Liver (tissue), 9 donors: ENCODE results near the gene CDK5R2. TPM values are rescaled to one million over a fixed set of nuclear protein-coding genes. Genes with fewer than 3 reads are reported as not detected.

ENCODE experiments used
- DNase-seq: peaks from one replicate; pipeline ENCODE4 v3.0.0-alpha.2; 2017; ENCODE audit warnings: low spot score
- H3K27ac ChIP-seq, 2 donors: one replicate each; pipeline ENCODE4 v1.7.0; 2013; ENCODE audit warnings: inconsistent platforms in 2 of 2, low read length in 2 of 2, control low read depth in 1 of 2, low read depth in 1 of 2, mild to moderate bottlenecking in 1 of 2
- H3K27me3 ChIP-seq, 4 donors: one replicate each; pipeline versions ENCODE4 v1.6.1 to v1.7.0; 2013; ENCODE audit warnings: low read length in 3 of 4, inconsistent platforms in 1 of 4, mild to moderate bottlenecking in 1 of 4, moderate library complexity in 1 of 4; ENCODE audit not compliant: control insufficient read depth in 4 of 4, insufficient read depth in 4 of 4
- H3K36me3 ChIP-seq, 4 donors: one replicate each; pipeline versions ENCODE4 v1.6.1 to v1.7.0; 2013; ENCODE audit warnings: low read length in 3 of 4, mild to moderate bottlenecking in 3 of 4, low read depth in 1 of 4, moderate library complexity in 1 of 4; ENCODE audit not compliant: control insufficient read depth in 4 of 4, insufficient read depth in 3 of 4
- H3K4me1 ChIP-seq, 4 donors: one replicate each; pipeline versions ENCODE4 v1.6.1 to v1.7.0; 2013; ENCODE audit warnings: low read length in 3 of 4, mild to moderate bottlenecking in 3 of 4, moderate library complexity in 1 of 4; ENCODE audit not compliant: control insufficient read depth in 4 of 4, insufficient read depth in 4 of 4
- H3K4me3 ChIP-seq, 3 donors: one replicate each; pipeline versions ENCODE4 v1.6.1 to v1.7.0; 2013; ENCODE audit warnings: low read length in 3 of 3, control low read depth in 1 of 3, low read depth in 1 of 3, mild to moderate bottlenecking in 1 of 3
- H3K9ac ChIP-seq, 2 donors: one replicate each; pipeline ENCODE4 v1.7.0; 2013; ENCODE audit warnings: low read length in 2 of 2, mild to moderate bottlenecking in 2 of 2, moderate library complexity in 2 of 2, control low read depth in 1 of 2, low read depth in 1 of 2
- H3K9me3 ChIP-seq, 4 donors: one replicate each; pipeline versions ENCODE4 v1.6.1 to v1.7.0; 2013; ENCODE audit warnings: low read length in 3 of 4; ENCODE audit not compliant: control insufficient read depth in 4 of 4
- EGR1 ChIP-seq, 2 donors: IDR thresholded peaks; 2 replicates each; pipeline ENCODE4 v1.6.1; 2016 to 2018; ENCODE audit warnings: antibody characterized with exemption in 2 of 2, low read depth in 2 of 2
- FOXA1 ChIP-seq: IDR thresholded peaks from 2 replicates; pipeline ENCODE4 v1.6.1; 2016; ENCODE audit warnings: antibody characterized with exemption
- FOXA2 ChIP-seq: IDR thresholded peaks from 2 replicates; pipeline ENCODE4 v1.6.1; 2016; ENCODE audit warnings: antibody characterized with exemption
- GABPA ChIP-seq, 2 donors: IDR thresholded peaks in 1 of 2; conservative IDR thresholded peaks in 1 of 2; 2 replicates each; pipeline ENCODE4 v1.6.1; 2016; ENCODE audit warnings: antibody characterized with exemption in 2 of 2, mild to moderate bottlenecking in 1 of 2, moderate library complexity in 1 of 2
- HNF4A ChIP-seq, 2 donors: conservative IDR thresholded peaks; 2 replicates each; pipeline ENCODE4 v1.6.1; 2016; ENCODE audit warnings: antibody characterized with exemption in 2 of 2, mild to moderate bottlenecking in 2 of 2
- HNF4G ChIP-seq: IDR thresholded peaks from 2 replicates; pipeline ENCODE4 v1.6.1; 2016; ENCODE audit warnings: antibody characterized with exemption
- JUND ChIP-seq, 2 donors: IDR thresholded peaks; 2 replicates each; pipeline ENCODE4 v1.6.1; 2016; ENCODE audit warnings: antibody characterized with exemption in 2 of 2
- NR2F2 ChIP-seq: IDR thresholded peaks from 2 replicates; pipeline ENCODE4 v1.6.1; 2016; ENCODE audit warnings: antibody characterized with exemption
- RAD21 ChIP-seq, 2 donors: IDR thresholded peaks; 2 replicates each; pipeline ENCODE4 v1.6.1; 2016; ENCODE audit warnings: antibody characterized with exemption in 2 of 2, mild to moderate bottlenecking in 2 of 2
- RXRA ChIP-seq, 2 donors: IDR thresholded peaks; 2 replicates each; pipeline ENCODE4 v1.6.1; 2017 to 2018; ENCODE audit warnings: antibody characterized with exemption in 2 of 2, mild to moderate bottlenecking in 1 of 2
- SP1 ChIP-seq: IDR thresholded peaks from 2 replicates; pipeline ENCODE4 v1.6.1; 2018; ENCODE audit warnings: antibody characterized with exemption, mild to moderate bottlenecking
- TAF1 ChIP-seq: conservative IDR thresholded peaks from 2 replicates; pipeline ENCODE4 v1.6.1; 2016; ENCODE audit warnings: antibody characterized with exemption, mild to moderate bottlenecking
- YY1 ChIP-seq: IDR thresholded peaks from 2 replicates; pipeline ENCODE4 v1.6.1; 2016; ENCODE audit warnings: antibody characterized with exemption, mild to moderate bottlenecking
- WGBS: extraction: QIAGEN DNeasy Blood & Tissue Kit; methylation state at CpG from one replicate; pipeline ENCODE4 v1.1.7; 2013; 5-methylcytosine and 5-hydroxymethylcytosine counted together
- polyA plus RNA-seq, 2 donors: library from polyadenylated mRNA; stranded (reverse) in 1 of 2; unstranded in 1 of 2; fragments of 200-250 nt in 1 of 2; fragments of >200 nt in 1 of 2; fragmentation: Nextera tagmentation in 1 of 2; extraction: Ambion mirVana in 1 of 2; gene quantifications; one replicate each; pipeline versions ENCODE4 v1.2.1 to v1.2.3, GENCODE V29; 2013 to 2015
- total RNA-seq, 2 donors: library from RNA; depleted of rRNA; stranded (reverse); fragments of >200 nt; gene quantifications; one replicate each; pipeline ENCODE4 v1.2.3, GENCODE V29; 2014
- TF ChIP-seq, protein P1 (sequence below): IDR thresholded peaks from 2 replicates; pipeline ENCODE4 v1.6.1; 2016; ENCODE audit warnings: antibody characterized with exemption
- TF ChIP-seq, protein P2 (sequence below): IDR thresholded peaks from 2 replicates; pipeline ENCODE4 v1.6.1; 2016; ENCODE audit warnings: antibody characterized with exemption
- TF ChIP-seq, protein P3 (sequence below): IDR thresholded peaks from 2 replicates; pipeline ENCODE4 v1.6.1; 2016; ENCODE audit warnings: antibody characterized with exemption
- TF ChIP-seq, protein P4 (sequence below): fragments of 150-350 bp; IDR thresholded peaks from 2 replicates; pipeline ENCODE4 v1.5.1; 2017; ENCODE audit warnings: improper control_type of control experiment, low read depth, low read length; ENCODE audit not compliant: missing input control
- TF ChIP-seq, protein P5 (sequence below): IDR thresholded peaks from 2 replicates; pipeline ENCODE4 v1.6.1; 2016; ENCODE audit warnings: antibody characterized with exemption, mild to moderate bottlenecking
- donor health status: healthy.
- donor health status: healthy.
- donor health status: healthy.
- donor health status: healthy.
- donor health status: healthy.

CDK5R2 gene
- total and polyA plus RNA-seq, 4 donors, result not detected

DNA sequence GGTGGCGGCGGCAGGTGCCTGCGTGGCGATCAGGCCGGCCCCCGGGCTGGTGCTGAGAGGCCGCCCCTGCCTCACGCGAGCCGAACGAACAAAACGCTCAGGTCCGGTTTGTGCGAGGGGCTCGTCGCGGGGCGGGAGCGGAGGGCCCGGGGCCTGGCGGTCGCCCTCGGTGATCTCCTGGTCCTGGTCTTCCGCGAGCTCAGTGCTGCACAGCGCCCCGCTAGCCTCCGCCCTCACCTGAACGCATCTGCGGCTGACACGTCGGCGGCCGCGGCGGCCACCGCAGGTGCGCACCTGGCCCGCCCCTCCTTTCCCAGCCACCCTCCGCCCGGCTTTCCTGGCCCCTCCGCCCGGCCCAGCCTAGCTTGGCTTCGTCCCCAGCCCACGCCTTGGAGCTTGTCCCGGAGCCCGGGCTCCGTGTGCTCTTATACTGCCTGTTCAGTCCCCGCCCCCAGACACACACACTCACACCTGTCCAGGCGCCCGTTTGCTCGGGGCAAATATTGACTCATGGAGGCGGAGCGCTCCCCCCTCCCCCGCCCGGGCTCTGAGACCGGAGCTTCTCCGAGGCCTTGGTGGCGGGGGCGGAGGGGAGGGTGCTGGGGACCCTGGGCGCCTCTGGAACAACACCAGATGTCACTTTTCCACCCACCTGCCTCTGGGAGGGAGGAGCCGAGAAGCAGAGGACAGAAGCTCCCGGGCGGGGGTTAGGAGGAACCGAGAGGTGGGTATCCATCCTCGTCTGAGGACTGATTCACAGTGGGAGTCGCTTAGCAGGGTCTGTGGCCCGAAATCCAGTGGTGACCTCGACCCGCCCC is 42.3 kb downstream of the CDK5R2 start (continued):
- TF ChIP-seq, protein P1, sequence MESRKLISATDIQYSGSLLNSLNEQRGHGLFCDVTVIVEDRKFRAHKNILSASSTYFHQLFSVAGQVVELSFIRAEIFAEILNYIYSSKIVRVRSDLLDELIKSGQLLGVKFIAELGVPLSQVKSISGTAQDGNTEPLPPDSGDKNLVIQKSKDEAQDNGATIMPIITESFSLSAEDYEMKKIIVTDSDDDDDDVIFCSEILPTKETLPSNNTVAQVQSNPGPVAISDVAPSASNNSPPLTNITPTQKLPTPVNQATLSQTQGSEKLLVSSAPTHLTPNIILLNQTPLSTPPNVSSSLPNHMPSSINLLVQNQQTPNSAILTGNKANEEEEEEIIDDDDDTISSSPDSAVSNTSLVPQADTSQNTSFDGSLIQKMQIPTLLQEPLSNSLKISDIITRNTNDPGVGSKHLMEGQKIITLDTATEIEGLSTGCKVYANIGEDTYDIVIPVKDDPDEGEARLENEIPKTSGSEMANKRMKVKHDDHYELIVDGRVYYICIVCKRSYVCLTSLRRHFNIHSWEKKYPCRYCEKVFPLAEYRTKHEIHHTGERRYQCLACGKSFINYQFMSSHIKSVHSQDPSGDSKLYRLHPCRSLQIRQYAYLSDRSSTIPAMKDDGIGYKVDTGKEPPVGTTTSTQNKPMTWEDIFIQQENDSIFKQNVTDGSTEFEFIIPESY, result no peak
- no peak for TF ChIP-seq NR2F2
- TF ChIP-seq RAD21 (IDR thresholded peaks at IDR 0.05), result no peak
- TF ChIP-seq GABPA (IDR thresholded peaks at IDR 0.05 in 1 of 2, conservative IDR thresholded peaks at IDR 0.05 in 1 of 2), result peak in 1 of 2 donors; percentile 37
- no peak for TF ChIP-seq TAF1

DNA sequence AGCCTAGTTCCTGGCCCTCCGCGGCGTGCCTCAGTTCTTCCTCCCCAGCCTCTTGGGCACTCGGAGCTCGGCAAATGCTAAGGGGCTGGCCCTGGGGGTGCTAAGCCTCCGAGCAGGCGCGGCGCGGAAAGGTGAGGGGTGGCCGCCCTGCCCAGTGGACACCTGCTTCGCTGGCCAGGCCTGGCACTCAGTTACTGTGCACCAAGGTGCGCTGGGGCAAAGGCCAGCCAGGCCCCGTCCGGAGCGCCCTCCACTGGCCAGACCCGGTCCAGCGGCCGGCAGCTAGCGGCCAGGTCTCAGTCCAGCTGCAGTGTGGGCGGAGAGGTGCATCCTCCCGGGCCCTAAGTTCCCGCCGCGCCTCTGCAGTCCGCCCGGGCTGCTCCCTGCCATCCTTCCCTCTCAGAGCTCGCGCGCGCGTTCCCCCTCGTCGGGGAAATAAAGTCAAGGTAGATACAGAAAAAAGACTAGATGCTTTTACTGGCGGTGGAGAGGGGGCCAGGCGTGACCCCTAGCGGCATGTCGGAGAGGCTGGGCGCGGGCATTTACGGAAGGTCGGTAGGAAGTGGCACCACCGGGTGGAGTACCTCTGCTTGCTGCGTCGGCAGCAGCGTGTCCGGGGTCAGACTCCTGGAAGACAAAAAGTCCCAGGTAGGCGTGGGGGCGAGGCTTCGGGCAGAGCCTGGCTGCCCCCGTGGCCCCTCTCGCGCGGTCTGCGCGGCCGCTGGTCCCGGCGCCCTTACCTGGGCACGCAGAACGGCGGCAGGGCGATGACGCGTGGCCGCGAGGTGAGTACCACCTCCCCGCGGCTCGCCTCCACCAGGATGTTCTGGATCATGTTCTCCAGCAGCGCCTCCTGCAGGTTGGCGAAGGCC is 43.2 kb downstream of the CDK5R2 start:
- peak overlapping the region; percentile 89 to 98 for H3K27ac ChIP-seq
- H3K9ac ChIP-seq, result peak overlapping the region in 1 of 2 donors; percentile 64
- WGBS, result 2% methylated on average over 72 of the region's 72 CpGs
- peak; percentile 67 for DNase-seq
- TF ChIP-seq, protein P2, sequence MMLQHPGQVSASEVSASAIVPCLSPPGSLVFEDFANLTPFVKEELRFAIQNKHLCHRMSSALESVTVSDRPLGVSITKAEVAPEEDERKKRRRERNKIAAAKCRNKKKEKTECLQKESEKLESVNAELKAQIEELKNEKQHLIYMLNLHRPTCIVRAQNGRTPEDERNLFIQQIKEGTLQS, result no peak
- TF ChIP-seq YY1 (no peak), RAD21 (IDR thresholded peaks at IDR 0.05) (peak; percentile 51 to 69), JUND (IDR thresholded peaks at IDR 0.05) (no peak), NR2F2 (no peak), HNF4G (peak; percentile 72), GABPA (IDR thresholded peaks at IDR 0.05 in 1 of 2, conservative IDR thresholded peaks at IDR 0.05 in 1 of 2) (no peak), SP1 (peak; percentile 93), EGR1 (IDR thresholded peaks at IDR 0.05; ENCODE audit: low read depth in 2 of 2) (no peak), FOXA2 (no peak), FOXA1 (no peak), TAF1 (no peak), RXRA (IDR thresholded peaks at IDR 0.05) (peak; percentile 47 to 61), HNF4A (conservative IDR thresholded peaks at IDR 0.05) (peak; percentile 81 to 90)
- TF ChIP-seq, protein P3, sequence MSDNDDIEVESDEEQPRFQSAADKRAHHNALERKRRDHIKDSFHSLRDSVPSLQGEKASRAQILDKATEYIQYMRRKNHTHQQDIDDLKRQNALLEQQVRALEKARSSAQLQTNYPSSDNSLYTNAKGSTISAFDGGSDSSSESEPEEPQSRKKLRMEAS, result no peak
- TF ChIP-seq, protein P4, sequence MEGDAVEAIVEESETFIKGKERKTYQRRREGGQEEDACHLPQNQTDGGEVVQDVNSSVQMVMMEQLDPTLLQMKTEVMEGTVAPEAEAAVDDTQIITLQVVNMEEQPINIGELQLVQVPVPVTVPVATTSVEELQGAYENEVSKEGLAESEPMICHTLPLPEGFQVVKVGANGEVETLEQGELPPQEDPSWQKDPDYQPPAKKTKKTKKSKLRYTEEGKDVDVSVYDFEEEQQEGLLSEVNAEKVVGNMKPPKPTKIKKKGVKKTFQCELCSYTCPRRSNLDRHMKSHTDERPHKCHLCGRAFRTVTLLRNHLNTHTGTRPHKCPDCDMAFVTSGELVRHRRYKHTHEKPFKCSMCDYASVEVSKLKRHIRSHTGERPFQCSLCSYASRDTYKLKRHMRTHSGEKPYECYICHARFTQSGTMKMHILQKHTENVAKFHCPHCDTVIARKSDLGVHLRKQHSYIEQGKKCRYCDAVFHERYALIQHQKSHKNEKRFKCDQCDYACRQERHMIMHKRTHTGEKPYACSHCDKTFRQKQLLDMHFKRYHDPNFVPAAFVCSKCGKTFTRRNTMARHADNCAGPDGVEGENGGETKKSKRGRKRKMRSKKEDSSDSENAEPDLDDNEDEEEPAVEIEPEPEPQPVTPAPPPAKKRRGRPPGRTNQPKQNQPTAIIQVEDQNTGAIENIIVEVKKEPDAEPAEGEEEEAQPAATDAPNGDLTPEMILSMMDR, result peak; percentile 70
- TF ChIP-seq, protein P1, result no peak
- TF ChIP-seq, protein P5, sequence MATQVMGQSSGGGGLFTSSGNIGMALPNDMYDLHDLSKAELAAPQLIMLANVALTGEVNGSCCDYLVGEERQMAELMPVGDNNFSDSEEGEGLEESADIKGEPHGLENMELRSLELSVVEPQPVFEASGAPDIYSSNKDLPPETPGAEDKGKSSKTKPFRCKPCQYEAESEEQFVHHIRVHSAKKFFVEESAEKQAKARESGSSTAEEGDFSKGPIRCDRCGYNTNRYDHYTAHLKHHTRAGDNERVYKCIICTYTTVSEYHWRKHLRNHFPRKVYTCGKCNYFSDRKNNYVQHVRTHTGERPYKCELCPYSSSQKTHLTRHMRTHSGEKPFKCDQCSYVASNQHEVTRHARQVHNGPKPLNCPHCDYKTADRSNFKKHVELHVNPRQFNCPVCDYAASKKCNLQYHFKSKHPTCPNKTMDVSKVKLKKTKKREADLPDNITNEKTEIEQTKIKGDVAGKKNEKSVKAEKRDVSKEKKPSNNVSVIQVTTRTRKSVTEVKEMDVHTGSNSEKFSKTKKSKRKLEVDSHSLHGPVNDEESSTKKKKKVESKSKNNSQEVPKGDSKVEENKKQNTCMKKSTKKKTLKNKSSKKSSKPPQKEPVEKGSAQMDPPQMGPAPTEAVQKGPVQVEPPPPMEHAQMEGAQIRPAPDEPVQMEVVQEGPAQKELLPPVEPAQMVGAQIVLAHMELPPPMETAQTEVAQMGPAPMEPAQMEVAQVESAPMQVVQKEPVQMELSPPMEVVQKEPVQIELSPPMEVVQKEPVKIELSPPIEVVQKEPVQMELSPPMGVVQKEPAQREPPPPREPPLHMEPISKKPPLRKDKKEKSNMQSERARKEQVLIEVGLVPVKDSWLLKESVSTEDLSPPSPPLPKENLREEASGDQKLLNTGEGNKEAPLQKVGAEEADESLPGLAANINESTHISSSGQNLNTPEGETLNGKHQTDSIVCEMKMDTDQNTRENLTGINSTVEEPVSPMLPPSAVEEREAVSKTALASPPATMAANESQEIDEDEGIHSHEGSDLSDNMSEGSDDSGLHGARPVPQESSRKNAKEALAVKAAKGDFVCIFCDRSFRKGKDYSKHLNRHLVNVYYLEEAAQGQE, result no peak
- H3K4me3 ChIP-seq, result peak overlapping the region; percentile 7 to 47 (median 19)
- H3K4me1 ChIP-seq, result peaks cover 4 to 33% (median 17%) of the 10 kb centered on the region in 4 donors
- no peaks in the 10 kb centered on the region for H3K27me3 ChIP-seq
- H3K9me3 ChIP-seq, result no peaks in the 10 kb centered on the region
- no peaks in the 10 kb centered on the region for H3K36me3 ChIP-seq
